Fibroblast of villous mesenchyme (primary cell): ENCODE measurements around the gene RSPO3. TPM values are rescaled to one million over a fixed set of nuclear protein-coding genes. Genes with fewer than 3 reads are reported as not detected.
A peak's percentile ranks its signal among the peaks of the same experiment; 100 is the strongest.

Experiments used
- DNase-seq: peaks from one replicate; pipeline ENCODE4 v3.0.0-alpha.2; 2010; ENCODE audit warnings: low read depth
- H3K4me3 ChIP-seq: 2 replicates; pipeline ENCODE4 v1.5.1; 2011; ENCODE audit warnings: low read depth, mild to moderate bottlenecking, low read length
- total RNA-seq: library from RNA; depleted of rRNA; stranded (reverse); fragments of >200 nt; gene quantifications from 2 replicates; pipeline ENCODE4 v1.2.3, GENCODE V29; 2012
- TF ChIP-seq, protein P1 (sequence below): IDR thresholded peaks from 2 replicates; pipeline ENCODE4 v1.5.1; 2012; ENCODE audit warnings: low read depth, mild to moderate bottlenecking, low read length; ENCODE audit not compliant: insufficient read depth

Gene RSPO3
- total RNA-seq, 1 donor, result 4.7 TPM

GRCh38 chr6:127119102-127120022 is 891 bp downstream of the RSPO3 start:
- TF ChIP-seq, protein P1, sequence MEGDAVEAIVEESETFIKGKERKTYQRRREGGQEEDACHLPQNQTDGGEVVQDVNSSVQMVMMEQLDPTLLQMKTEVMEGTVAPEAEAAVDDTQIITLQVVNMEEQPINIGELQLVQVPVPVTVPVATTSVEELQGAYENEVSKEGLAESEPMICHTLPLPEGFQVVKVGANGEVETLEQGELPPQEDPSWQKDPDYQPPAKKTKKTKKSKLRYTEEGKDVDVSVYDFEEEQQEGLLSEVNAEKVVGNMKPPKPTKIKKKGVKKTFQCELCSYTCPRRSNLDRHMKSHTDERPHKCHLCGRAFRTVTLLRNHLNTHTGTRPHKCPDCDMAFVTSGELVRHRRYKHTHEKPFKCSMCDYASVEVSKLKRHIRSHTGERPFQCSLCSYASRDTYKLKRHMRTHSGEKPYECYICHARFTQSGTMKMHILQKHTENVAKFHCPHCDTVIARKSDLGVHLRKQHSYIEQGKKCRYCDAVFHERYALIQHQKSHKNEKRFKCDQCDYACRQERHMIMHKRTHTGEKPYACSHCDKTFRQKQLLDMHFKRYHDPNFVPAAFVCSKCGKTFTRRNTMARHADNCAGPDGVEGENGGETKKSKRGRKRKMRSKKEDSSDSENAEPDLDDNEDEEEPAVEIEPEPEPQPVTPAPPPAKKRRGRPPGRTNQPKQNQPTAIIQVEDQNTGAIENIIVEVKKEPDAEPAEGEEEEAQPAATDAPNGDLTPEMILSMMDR, result no peak
- peak; percentile 21 for DNase-seq
- peak overlapping the region; percentile 52 for H3K4me3 ChIP-seq

DNA sequence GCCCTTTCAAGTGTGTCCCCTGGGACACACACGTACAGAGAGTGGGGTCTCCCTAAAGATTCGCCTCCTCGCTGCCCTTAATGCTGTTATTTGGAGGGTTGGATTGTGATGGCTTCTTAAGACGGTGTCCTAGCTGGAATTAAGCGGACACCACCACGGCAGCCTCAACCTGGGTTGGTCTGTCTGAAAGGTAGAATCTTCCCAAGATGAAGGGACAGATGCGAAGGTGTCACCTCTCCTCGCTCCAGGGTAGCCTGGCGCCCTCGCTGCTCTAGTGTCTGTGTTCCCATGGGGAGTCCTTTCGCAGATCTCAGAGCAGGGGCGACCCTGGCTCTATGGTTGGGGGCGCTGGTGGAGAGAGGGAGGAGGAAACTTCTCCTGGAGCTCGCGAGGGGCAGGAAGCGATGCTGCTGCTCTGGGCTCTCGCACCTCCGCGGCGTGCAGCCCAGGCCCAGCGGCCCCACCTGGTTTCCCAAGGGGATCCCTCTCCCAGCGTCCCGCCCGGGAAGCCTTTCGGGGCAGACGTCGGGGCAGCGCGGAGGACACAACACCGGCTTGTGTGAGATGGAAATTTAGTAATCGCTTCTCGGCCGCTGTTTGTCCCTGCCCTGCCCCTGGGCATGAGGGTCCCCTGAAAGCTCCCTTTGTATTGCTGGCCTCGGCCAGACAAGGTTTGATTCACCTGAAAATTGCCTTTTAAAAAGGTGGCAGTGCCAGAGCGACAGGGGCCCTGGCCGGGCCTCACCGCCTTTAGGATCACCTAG is 1.7 kb downstream of the RSPO3 start:
- TF ChIP-seq, protein P1, result no peak
- H3K4me3 ChIP-seq, result peak overlapping the region; percentile 52

DNA sequence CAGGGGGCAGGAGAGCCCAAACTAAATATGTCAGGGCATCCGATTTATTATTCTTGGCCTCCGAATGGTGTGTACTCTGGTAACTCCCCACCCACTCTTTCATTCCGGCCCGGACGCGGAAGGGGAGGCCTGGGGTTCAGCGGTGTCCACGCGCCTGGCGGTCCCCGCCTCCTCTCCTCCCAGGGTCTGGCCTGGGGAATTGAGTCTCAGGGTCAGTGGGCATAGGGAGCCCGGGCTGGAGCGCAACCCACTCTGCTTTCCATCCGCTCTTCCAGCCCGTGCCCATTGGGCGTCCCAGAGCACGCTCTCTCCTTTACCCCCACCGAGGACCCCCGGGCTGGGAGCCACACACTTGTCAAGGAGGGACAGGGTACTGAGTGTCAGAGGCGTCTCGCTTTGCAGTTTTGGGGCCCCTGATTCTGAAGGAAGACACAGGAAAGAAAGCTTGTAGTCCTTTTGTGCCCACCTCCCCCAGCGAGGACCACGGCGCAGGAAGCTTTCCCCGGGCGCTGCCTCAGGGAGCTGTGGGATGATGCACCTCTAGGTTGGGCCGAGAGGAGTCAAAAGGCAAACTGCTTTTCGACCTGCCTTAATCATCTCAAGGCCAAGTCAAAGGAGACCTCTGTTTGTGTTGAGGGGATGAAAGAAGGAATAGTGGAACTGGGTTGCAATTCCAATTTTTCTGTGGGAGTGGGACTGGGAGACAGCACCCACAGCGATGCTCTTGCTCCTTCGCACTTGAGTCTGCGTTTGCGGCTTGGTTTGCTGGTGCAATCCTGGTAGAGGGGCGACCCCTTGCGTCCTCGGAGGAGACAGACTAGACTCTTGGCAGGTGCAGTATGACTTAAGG is 2.5 kb downstream of the RSPO3 start:
- H3K4me3 ChIP-seq, result peak overlapping the region; percentile 52
- TF ChIP-seq, protein P1, result peak; percentile 82
- DNase-seq, result peak; percentile 86

More for the DNA sequence above, 1.7 kb downstream of the RSPO3 start:
- DNase-seq, result no peak

DNA sequence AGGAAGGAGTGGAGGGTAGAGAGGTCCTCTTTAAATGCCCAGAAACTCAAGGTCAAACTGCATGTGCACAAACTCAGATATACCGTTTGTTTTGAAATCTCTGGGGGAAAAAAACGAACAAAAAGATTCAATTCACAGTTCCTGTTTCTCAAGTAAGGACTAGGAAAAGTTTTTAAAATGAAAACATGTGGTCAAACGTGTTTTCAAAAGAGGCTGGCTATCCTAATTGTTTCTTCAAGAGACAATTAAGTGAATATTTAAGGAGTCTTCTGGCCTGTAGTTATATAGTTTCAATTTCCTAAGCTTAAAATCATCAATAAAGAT is 3.1 kb downstream of the RSPO3 start:
- TF ChIP-seq, protein P1, result no peak
- H3K4me3 ChIP-seq, result no peak overlapping the region
- no peak for DNase-seq

- no peak overlapping the region for H3K4me3 ChIP-seq
- DNase-seq, result no peak
- TF ChIP-seq, protein P1, result no peak
Measured at GRCh38 chr6:127124172-127124571, 5.7 kb downstream of the RSPO3 start.

- TF ChIP-seq, protein P1, result no peak
- no peak overlapping the region for H3K4me3 ChIP-seq
- DNase-seq, result no peak
Measured at GRCh38 chr6:127124680-127125079, 6.2 kb downstream of the RSPO3 start.
